Measurements from ENCODE around the gene PRKAG1. TPM values are rescaled to one million over a fixed set of nuclear protein-coding genes. Genes with fewer than 3 reads are reported as not detected.

PRKAG1 gene
- total RNA-seq, 2 experiments from 2014 or later, result 22.8 to 45.9 TPM

GRCh38 chr12:49043856-49044258, 25.3 kb upstream of the PRKAG1 start:
- Histone ChIP-seq H3K36me3 (ENCODE audit: insufficient read depth, low read length) (peaks cover 99% of the 10 kb centered on the region), H4K20me1 (ENCODE audit: insufficient read depth, low read length) (no peaks in the 10 kb centered on the region), H3K4me2 (ENCODE audit: low read length) (no peak overlapping the region), H3K9me2 (ENCODE audit: insufficient read depth, low read length) (no peaks in the 10 kb centered on the region), H3K9me3 (ENCODE audit: low read length) (no peaks in the 10 kb centered on the region), H3K27ac (ENCODE audit: low read depth, low read length, poor library complexity, severe bottlenecking) (no peak overlapping the region), H3K4me1 (ENCODE audit: insufficient read depth, low read length, poor library complexity, severe bottlenecking) (no peaks in the 10 kb centered on the region), H3K4me3 (ENCODE audit: low read depth, low read length, poor library complexity, severe bottlenecking) (no peak overlapping the region), H3K79me2 (ENCODE audit: insufficient read depth, low read depth, low read length) (no peaks in the 10 kb centered on the region), H2AFZ (ENCODE audit: low read length) (no peak overlapping the region)
- ChIA-PET CTCF (ENCODE audit: unreplicated experiment) (interaction anchor here (0.5 to 1.3 kb wide), 4 partner anchors 19 to 254 kb away, joined by 3 to 6 read pairs (median 4); no protein-coding TSS in a partner anchor), POLR2A (interaction anchor here (0.8 kb wide), 1 partner anchor 24 kb away, joined by 4 read pairs; no protein-coding TSS in a partner anchor)
- TF ChIP-seq EZH2phosphoT487 (IDR thresholded peaks at IDR 0.05; ENCODE audit: borderline replicate concordance, low read depth, low read length) (no peak), CTCF (conservative IDR thresholded peaks at IDR 0.05; ENCODE audit: low read length) (peak; percentile 89)
- peak; percentile 70 for DNase-seq (ENCODE audit: low spot score)
- intact Hi-C loops (cut with micrococcal nuclease; ENCODE audit: unreplicated experiment), result loop anchor here (1.0 kb wide), 1 partner anchor 48 kb away; no protein-coding TSS in a partner anchor
- TSS peak; percentile 16 for BruUV-seq (replicated peaks)

- CTCF ChIA-PET (ENCODE audit: unreplicated experiment), result interaction anchor here (0.5 to 1.3 kb wide), 4 partner anchors 20 to 253 kb away, joined by 3 to 6 read pairs (median 4); no protein-coding TSS in a partner anchor
- Histone ChIP-seq H3K4me2 (ENCODE audit: low read length) (no peak overlapping the region), H3K9me2 (ENCODE audit: insufficient read depth, low read length) (no peaks in the 10 kb centered on the region), H2AFZ (ENCODE audit: low read length) (no peak overlapping the region), H3K4me1 (ENCODE audit: insufficient read depth, low read length, poor library complexity, severe bottlenecking) (no peaks in the 10 kb centered on the region), H3K4me3 (ENCODE audit: low read depth, low read length, poor library complexity, severe bottlenecking) (no peak overlapping the region), H3K27ac (ENCODE audit: low read depth, low read length, poor library complexity, severe bottlenecking) (no peak overlapping the region), H3K79me2 (ENCODE audit: insufficient read depth, low read depth, low read length) (no peaks in the 10 kb centered on the region), H4K20me1 (ENCODE audit: insufficient read depth, low read length) (no peaks in the 10 kb centered on the region), H3K36me3 (ENCODE audit: insufficient read depth, low read length) (peaks cover 99% of the 10 kb centered on the region), H3K9me3 (ENCODE audit: low read length) (no peaks in the 10 kb centered on the region)
- no peak for DNase-seq (ENCODE audit: low spot score)
- no peak for TF ChIP-seq EZH2phosphoT487 (IDR thresholded peaks at IDR 0.05; ENCODE audit: borderline replicate concordance, low read depth, low read length)
- no peak for TF ChIP-seq CTCF (conservative IDR thresholded peaks at IDR 0.05; ENCODE audit: low read length)
- no TSS peak for BruUV-seq (replicated peaks)
- POLR2A ChIA-PET, result interaction anchor here (0.8 kb wide), 1 partner anchor 23 kb away, joined by 4 read pairs; no protein-coding TSS in a partner anchor
- intact Hi-C loops (cut with micrococcal nuclease; ENCODE audit: unreplicated experiment), result loop anchor here (1.0 kb wide), 1 partner anchor 47 kb away; no protein-coding TSS in a partner anchor
These were observed 24.7 kb upstream of the PRKAG1 start for GRCh38 chr12:49043241-49043640.

- Histone ChIP-seq H2AFZ (ENCODE audit: low read length) (no peak overlapping the region), H3K36me3 (ENCODE audit: insufficient read depth, low read length) (peaks cover 99% of the 10 kb centered on the region), H4K20me1 (ENCODE audit: insufficient read depth, low read length) (no peaks in the 10 kb centered on the region), H3K4me1 (ENCODE audit: insufficient read depth, low read length, poor library complexity, severe bottlenecking) (no peaks in the 10 kb centered on the region), H3K27ac (ENCODE audit: low read depth, low read length, poor library complexity, severe bottlenecking) (no peak overlapping the region), H3K79me2 (ENCODE audit: insufficient read depth, low read depth, low read length) (no peaks in the 10 kb centered on the region), H3K9me2 (ENCODE audit: insufficient read depth, low read length) (no peaks in the 10 kb centered on the region), H3K9me3 (ENCODE audit: low read length) (no peaks in the 10 kb centered on the region), H3K4me2 (ENCODE audit: low read length) (no peak overlapping the region), H3K4me3 (ENCODE audit: low read depth, low read length, poor library complexity, severe bottlenecking) (no peak overlapping the region)
- no peak for TF ChIP-seq CTCF (conservative IDR thresholded peaks at IDR 0.05; ENCODE audit: low read length)
- no peak for TF ChIP-seq EZH2phosphoT487 (IDR thresholded peaks at IDR 0.05; ENCODE audit: borderline replicate concordance, low read depth, low read length)
- intact Hi-C loops (cut with micrococcal nuclease; ENCODE audit: unreplicated experiment), result no loop called here
- CTCF ChIA-PET (ENCODE audit: unreplicated experiment), result no interaction called here
- POLR2A ChIA-PET, result no interaction called here
- DNase-seq (ENCODE audit: low spot score), result no peak
- no TSS peak for BruUV-seq (replicated peaks)
These were observed 23.4 kb upstream of the PRKAG1 start for GRCh38 chr12:49041881-49042484.

Measured in OCI-LY7 (cell line).